Lower lobe of right lung (tissue), 2 donors: ENCODE measurements around the gene RXRG. TPM values are rescaled to one million over a fixed set of nuclear protein-coding genes. Genes with fewer than 3 reads are reported as not detected.
A peak's percentile ranks its signal among the peaks of the same experiment; 100 is the strongest.

Experiments used
- ATAC-seq, 2 donors: fragments of 200-7000 bp; cut with Tn5 transposase; one replicate each; pipeline ENCODE4 v1.9.1; 2020 to 2022; ENCODE audit warnings: mild to moderate bottlenecking in 2 of 2, moderate library complexity in 2 of 2
- DNase-seq: peaks from one replicate; pipeline ENCODE4 v3.0.0-alpha.2; 2020
- H3K27ac ChIP-seq: fragments of 200-600 bp; one replicate; pipeline ENCODE4 v1.8.0; 2022
- H3K27me3 ChIP-seq: fragments of 200-600 bp; one replicate; pipeline ENCODE4 v1.8.0; 2022; ENCODE audit warnings: low read depth
- H3K36me3 ChIP-seq: fragments of 200-600 bp; one replicate; pipeline ENCODE4 v1.8.0; 2022; ENCODE audit warnings: mild to moderate bottlenecking
- H3K4me1 ChIP-seq: fragments of 200-600 bp; one replicate; pipeline ENCODE4 v1.8.0; 2022
- H3K4me3 ChIP-seq: fragments of 200-600 bp; one replicate; pipeline ENCODE4 v1.8.0; 2022; ENCODE audit warnings: mild to moderate bottlenecking
- H3K9me3 ChIP-seq: fragments of 200-600 bp; one replicate; pipeline ENCODE4 v1.8.0; 2022
- intact Hi-C: fragments of 100-400 bp; cut with DNase I; formaldehyde crosslinking; loops from one replicate; pipeline ENCODE4 v1.11.0; 2022
- total RNA-seq: library from RNA; stranded (reverse); fragmentation: NEBNext Ultra II Directional; extraction: Animal tissue kit (Norgen Biotek cat#: 25700); gene quantifications from one replicate; pipeline ENCODE4 v1.2.1, GENCODE V29; 2021
- TF ChIP-seq, protein P1 (sequence below): fragments of 200-600 bp; IDR thresholded peaks from one replicate; pipeline ENCODE4 v1.8.0; 2022; ENCODE audit warnings: antibody characterized with exemption, mild to moderate bottlenecking
- donor health status: DM: no; HTN: yes; CAD: no; lungs with severe emphysema.

Gene RXRG
- total RNA-seq, 1 donor from 2014 or later = 8.4 TPM

DNA sequence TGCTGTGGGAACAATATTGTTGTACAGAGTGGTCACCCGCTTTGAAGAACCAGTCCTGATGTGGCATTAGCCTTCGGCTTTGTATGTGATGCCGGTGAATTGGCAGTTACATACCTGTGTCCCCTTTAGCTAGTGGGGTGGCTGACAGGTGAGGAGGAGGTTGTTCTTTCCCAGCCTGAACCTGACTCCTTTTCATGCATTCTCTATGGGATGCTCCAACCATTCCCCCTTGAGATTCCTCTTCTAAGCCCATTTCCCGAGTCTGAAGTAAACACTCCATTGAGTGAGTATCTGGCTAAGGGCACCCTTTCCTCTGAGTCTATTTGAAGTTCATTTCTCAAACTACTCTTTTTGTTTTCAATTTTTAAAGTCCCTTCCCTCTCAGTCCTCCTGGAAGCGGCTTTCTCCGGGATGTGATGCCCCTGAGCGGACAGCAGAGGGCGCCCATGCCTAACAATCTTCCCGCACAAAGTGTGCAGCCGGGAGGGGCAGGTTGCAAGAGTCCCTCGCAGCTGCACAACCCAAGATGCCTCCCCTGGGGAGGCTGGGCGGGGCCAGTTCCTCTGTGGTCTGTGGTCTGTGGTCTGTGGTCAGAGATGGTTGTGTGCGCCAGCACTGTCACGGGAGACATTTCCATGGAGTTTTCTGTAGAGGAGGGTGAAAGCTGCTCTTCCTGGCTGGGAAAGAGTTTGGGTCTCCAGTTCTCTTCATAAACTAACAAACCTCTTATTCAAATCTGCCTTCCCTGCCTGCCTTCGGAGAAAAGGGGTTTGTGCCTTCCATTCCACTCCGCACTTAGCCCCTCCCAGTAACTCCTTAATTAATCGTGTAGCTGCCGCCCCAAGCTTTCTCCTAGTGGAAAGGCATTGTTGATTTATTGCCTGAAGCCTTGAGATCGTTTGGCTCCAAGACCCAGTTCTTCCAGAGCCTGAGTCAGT, 52.0 kb downstream of the RXRG start:
- TF ChIP-seq, protein P1, sequence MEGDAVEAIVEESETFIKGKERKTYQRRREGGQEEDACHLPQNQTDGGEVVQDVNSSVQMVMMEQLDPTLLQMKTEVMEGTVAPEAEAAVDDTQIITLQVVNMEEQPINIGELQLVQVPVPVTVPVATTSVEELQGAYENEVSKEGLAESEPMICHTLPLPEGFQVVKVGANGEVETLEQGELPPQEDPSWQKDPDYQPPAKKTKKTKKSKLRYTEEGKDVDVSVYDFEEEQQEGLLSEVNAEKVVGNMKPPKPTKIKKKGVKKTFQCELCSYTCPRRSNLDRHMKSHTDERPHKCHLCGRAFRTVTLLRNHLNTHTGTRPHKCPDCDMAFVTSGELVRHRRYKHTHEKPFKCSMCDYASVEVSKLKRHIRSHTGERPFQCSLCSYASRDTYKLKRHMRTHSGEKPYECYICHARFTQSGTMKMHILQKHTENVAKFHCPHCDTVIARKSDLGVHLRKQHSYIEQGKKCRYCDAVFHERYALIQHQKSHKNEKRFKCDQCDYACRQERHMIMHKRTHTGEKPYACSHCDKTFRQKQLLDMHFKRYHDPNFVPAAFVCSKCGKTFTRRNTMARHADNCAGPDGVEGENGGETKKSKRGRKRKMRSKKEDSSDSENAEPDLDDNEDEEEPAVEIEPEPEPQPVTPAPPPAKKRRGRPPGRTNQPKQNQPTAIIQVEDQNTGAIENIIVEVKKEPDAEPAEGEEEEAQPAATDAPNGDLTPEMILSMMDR = peak; percentile 96
- H3K27me3 ChIP-seq = peaks cover 41% of the 10 kb centered on the region
- H3K4me3 ChIP-seq = no peak overlapping the region
- ATAC-seq (peak; percentile 93 to 98), DNase-seq (peak; percentile 92)
- H3K4me1 ChIP-seq = peaks cover 17% of the 10 kb centered on the region
- no peaks in the 10 kb centered on the region for H3K36me3 ChIP-seq
- no peak overlapping the region for H3K27ac ChIP-seq
- H3K9me3 ChIP-seq = no peaks in the 10 kb centered on the region
- intact Hi-C loops = no loop called here

DNA sequence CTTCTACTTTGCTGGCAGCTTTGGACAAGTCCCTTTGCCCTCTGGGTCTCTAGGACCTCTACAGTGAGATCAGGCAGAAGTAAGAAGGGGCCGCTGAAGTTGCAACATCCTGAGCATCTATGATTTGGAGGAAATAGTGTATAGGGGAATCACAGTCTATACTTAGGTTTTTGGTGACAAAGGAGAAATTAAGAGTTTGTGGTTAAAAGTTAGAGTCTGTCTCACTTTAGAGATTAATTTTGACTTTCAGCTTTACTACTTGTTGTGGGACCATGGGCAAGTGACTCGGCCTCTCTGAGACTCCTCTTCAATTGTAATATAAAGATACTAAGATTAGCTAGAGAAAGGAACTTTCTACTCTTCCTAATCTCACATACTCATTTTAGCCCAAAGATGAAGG, 55.3 kb downstream of the RXRG start:
- Histone ChIP-seq H3K27ac (no peak overlapping the region), H3K27me3 (peaks cover 23% of the 10 kb centered on the region), H3K4me1 (peaks cover 11% of the 10 kb centered on the region), H3K36me3 (no peaks in the 10 kb centered on the region), H3K4me3 (no peak overlapping the region), H3K9me3 (no peaks in the 10 kb centered on the region)
- no peak for ATAC-seq
- no peak for DNase-seq
- TF ChIP-seq, protein P1 = no peak
- intact Hi-C loops = no loop called here

DNA sequence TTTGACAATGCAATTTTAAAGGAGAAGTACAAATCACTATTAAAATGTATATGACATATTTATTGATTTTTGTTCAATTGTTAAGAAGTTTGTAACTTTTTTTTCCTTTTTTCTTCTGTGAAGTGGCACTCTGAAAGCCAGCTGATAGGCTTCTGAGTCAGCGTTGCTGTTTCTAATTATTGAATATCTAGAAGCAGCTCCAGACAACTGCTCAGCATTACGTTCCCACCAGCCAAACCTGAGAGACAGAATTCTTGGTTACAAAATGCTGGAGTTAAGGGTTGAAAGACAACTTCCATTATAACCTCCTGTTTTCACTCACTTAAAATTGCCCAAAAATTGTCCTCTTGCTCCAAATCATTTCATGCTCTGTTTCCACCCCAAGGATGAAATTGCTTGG, 57.0 kb downstream of the RXRG start:
- peaks cover 24% of the 10 kb centered on the region for H3K27me3 ChIP-seq
- intact Hi-C loops = no loop called here

DNA sequence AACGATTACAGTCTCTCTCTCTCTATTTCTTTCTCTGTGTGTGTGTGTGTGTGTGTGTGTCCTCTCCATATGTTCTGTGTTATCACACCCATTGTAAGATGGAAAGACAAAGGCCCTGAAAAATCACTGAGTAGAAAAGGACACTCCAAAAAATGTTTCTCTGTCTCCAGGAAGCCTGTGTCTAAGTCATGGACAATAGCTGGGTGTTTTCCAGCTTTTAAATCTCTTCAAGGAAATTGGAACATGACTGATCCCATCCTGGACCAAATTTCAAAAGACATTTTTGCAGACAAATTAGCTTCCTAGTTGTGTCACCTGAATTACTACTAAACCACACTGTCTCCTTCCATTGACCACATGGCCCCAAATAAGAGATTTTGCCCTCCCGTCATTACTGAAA, 57.4 kb downstream of the RXRG start:
- no peak for DNase-seq
- Histone ChIP-seq H3K27ac (no peak overlapping the region), H3K9me3 (no peaks in the 10 kb centered on the region), H3K36me3 (no peaks in the 10 kb centered on the region), H3K4me3 (no peak overlapping the region), H3K27me3 (peaks cover 25% of the 10 kb centered on the region), H3K4me1 (peaks cover 5% of the 10 kb centered on the region)
- TF ChIP-seq, protein P1 = no peak
- no peak for ATAC-seq
- intact Hi-C loops = no loop called here

More for the DNA sequence above, 57.0 kb downstream of the RXRG start:
- DNase-seq (no peak), ATAC-seq (no peak)
- TF ChIP-seq, protein P1 = no peak
- H3K9me3 ChIP-seq = no peaks in the 10 kb centered on the region
- H3K36me3 ChIP-seq = no peaks in the 10 kb centered on the region
- peaks cover 9% of the 10 kb centered on the region for H3K4me1 ChIP-seq
- no peak overlapping the region for H3K4me3 ChIP-seq
- no peak overlapping the region for H3K27ac ChIP-seq

DNA sequence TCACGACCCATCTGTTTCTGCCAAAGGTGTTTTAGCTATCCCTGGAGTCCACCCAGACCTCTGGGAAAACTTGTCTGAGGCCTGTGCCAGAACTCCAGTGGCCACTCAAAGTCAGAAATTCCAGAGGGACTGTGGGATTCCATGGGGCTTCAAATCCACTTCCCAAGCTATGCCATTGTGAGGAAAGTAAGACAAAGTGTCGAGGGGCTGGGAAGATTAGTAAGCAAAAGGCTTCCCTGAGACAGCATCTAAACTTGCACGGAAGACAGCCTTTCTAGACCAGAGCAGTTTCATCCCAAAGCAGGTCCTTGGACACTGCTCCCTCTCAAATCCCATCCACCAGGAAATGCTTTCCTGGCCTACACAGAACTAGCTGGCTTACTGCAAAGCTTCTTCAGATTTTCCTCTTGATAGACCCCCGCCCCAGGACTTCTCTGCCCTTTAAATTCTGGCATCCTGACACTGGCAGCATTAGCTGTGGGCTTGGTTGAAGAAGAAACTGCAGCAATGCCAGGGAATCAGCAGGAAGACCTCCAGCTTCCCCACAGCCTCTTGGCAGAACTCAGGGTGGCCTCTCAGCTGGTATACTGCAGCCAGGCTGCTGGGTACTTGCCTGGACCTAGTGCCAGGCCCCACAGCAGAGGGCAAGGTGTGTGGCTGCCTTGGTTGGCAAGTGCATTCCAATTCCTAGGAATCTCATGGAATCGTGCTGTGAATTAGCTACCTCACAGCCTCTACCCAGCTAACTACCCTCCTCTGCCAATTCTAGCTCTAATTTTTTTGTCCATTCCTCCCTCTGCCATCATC, 61.1 kb downstream of the RXRG start:
- no peaks in the 10 kb centered on the region for H3K9me3 ChIP-seq
- no peak for DNase-seq
- H3K4me3 ChIP-seq = no peak overlapping the region
- no peak overlapping the region for H3K27ac ChIP-seq
- no peaks in the 10 kb centered on the region for H3K36me3 ChIP-seq
- ATAC-seq = no peak
- peaks cover 7% of the 10 kb centered on the region for H3K27me3 ChIP-seq
- TF ChIP-seq, protein P1 = no peak
- H3K4me1 ChIP-seq = peaks cover 5% of the 10 kb centered on the region
- intact Hi-C loops = no loop called here
